HepG2 (cell line): ENCODE data around the gene FKBP9.

Source experiments
- CENPX ChIP-seq: sonication (generic); formaldehyde crosslinking; IDR thresholded peaks from 2 replicates; pipeline ENCODE4 v1.9.0; 2021; ENCODE audit warnings: mild to moderate bottlenecking, missing genetic modification reagents, moderate library complexity
- FOSL2 ChIP-seq: sonication (generic); formaldehyde crosslinking; IDR thresholded peaks from 2 replicates; pipeline ENCODE4 v1.4.0; 2020; ENCODE audit warnings: missing genetic modification reagents
- NR2F2 ChIP-seq: IDR thresholded peaks from 2 replicates; pipeline ENCODE4 v1.6.1; 2012; ENCODE audit warnings: low read depth, inconsistent platforms, borderline replicate concordance
- POLR2A ChIP-seq, 2 experiments: IDR thresholded peaks; 2 replicates each; pipeline ENCODE4 v1.6.1; 2011; ENCODE audit warnings: low read depth in 2 of 2, low read length in 2 of 2, mild to moderate bottlenecking in 1 of 2, moderate library complexity in 1 of 2; ENCODE audit not compliant: insufficient read depth in 1 of 2
- ZBTB21 ChIP-seq: sonication (generic); formaldehyde crosslinking; IDR thresholded peaks from 2 replicates; pipeline ENCODE4 v1.4.0; 2020; ENCODE audit warnings: missing genetic modification reagents
- ZNF12 ChIP-seq: sonication (generic); formaldehyde crosslinking; IDR thresholded peaks from 2 replicates; pipeline ENCODE4 v1.5.0; 2020; ENCODE audit warnings: missing genetic modification reagents
- ZNF432 ChIP-seq: sonication (generic); formaldehyde crosslinking; IDR thresholded peaks from 2 replicates; pipeline ENCODE4 v1.5.0; 2020; ENCODE audit warnings: missing genetic modification reagents, mild to moderate bottlenecking, borderline replicate concordance
- ZNF460 ChIP-seq: sonication (generic); formaldehyde crosslinking; IDR thresholded peaks from 2 replicates; pipeline ENCODE4 v1.5.1; 2020; ENCODE audit warnings: missing genetic modification reagents, mild to moderate bottlenecking, borderline replicate concordance
- ZNF839 ChIP-seq: sonication (generic); formaldehyde crosslinking; IDR thresholded peaks from 2 replicates; pipeline ENCODE4 v1.4.0; 2020; ENCODE audit warnings: missing genetic modification reagents, mild to moderate bottlenecking, borderline replicate concordance
- TF ChIP-seq, protein P1 (sequence below): sonication (generic); formaldehyde crosslinking; IDR thresholded peaks from 2 replicates; pipeline ENCODE4 v1.9.0; 2022; ENCODE audit warnings: missing genetic modification reagents, mild to moderate bottlenecking, borderline replicate concordance
- TF ChIP-seq, protein P2 (sequence below): sonication (generic); formaldehyde crosslinking; IDR thresholded peaks from 2 replicates; pipeline ENCODE4 v1.8.0; 2022; ENCODE audit warnings: missing genetic modification reagents, mild to moderate bottlenecking, moderate library complexity, borderline replicate concordance

DNA sequence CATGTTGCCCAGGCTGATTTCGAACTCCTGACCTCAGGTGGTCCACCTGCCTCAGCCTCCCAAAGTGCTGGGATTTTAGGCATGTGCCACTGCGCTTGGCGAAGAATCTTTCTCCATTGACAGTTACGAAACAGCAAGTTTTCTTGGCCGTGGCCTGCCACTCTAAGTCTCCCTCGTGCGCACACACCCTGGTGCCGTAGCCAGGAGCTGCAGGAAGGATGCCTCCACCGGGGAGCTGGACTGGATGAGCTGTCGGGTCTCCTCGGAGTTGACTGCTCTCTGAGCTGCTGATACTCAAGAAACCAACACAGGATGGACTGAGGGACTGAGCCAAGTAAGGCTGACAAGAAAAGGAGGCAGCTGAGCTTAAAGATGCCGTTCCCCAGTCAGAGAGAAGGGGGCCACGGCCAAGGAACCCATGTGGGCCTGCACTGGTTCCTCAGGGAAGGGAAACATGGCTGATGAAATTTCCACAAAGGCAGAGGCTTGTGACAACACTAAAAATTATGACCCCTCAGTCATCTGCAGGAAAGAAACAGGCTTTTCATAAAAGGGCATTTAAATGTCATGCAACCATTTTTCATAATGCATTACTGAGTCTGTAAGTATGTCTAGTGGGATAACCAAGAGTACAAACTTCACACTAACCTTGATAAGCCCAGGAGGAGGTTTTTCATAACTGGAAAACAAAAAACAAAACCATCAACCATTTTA is 27.7 kb upstream of the FKBP9 start:
- no peak for TF ChIP-seq NR2F2
- no peak for TF ChIP-seq POLR2A (IDR thresholded peaks at IDR 0.05; ENCODE audit: insufficient read depth in 1 of 2, low read depth in 2 of 2, low read length in 2 of 2)
- TF ChIP-seq ZNF839 (CRISPR knock-in tag), result no peak
- TF ChIP-seq ZNF460, result no peak
- no peak for TF ChIP-seq ZNF12 (CRISPR knock-in tag)
- TF ChIP-seq ZNF432 (CRISPR knock-in tag), result no peak
- no peak for TF ChIP-seq CENPX (CRISPR knock-in tag)
- TF ChIP-seq FOSL2, result no peak
- TF ChIP-seq, protein P1, sequence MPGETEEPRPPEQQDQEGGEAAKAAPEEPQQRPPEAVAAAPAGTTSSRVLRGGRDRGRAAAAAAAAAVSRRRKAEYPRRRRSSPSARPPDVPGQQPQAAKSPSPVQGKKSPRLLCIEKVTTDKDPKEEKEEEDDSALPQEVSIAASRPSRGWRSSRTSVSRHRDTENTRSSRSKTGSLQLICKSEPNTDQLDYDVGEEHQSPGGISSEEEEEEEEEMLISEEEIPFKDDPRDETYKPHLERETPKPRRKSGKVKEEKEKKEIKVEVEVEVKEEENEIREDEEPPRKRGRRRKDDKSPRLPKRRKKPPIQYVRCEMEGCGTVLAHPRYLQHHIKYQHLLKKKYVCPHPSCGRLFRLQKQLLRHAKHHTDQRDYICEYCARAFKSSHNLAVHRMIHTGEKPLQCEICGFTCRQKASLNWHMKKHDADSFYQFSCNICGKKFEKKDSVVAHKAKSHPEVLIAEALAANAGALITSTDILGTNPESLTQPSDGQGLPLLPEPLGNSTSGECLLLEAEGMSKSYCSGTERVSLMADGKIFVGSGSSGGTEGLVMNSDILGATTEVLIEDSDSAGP (CRISPR knock-in tag), result no peak
- TF ChIP-seq, protein P2, sequence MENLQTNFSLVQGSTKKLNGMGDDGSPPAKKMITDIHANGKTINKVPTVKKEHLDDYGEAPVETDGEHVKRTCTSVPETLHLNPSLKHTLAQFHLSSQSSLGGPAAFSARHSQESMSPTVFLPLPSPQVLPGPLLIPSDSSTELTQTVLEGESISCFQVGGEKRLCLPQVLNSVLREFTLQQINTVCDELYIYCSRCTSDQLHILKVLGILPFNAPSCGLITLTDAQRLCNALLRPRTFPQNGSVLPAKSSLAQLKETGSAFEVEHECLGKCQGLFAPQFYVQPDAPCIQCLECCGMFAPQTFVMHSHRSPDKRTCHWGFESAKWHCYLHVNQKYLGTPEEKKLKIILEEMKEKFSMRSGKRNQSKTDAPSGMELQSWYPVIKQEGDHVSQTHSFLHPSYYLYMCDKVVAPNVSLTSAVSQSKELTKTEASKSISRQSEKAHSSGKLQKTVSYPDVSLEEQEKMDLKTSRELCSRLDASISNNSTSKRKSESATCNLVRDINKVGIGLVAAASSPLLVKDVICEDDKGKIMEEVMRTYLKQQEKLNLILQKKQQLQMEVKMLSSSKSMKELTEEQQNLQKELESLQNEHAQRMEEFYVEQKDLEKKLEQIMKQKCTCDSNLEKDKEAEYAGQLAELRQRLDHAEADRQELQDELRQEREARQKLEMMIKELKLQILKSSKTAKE (CRISPR knock-in tag), result no peak
- no peak for TF ChIP-seq ZBTB21 (CRISPR knock-in tag)
